ENCODE measurements around the gene DRC1. TPM values are rescaled to one million over a fixed set of nuclear protein-coding genes. Genes with fewer than 3 reads are reported as not detected.

Gene DRC1
- total RNA-seq, 2 donors from 2014 or later = not detected

GRCh38 chr2:26495705-26496297 lies 94.1 kb downstream of the DRC1 start:
- ATAC-seq (no peak), DNase-seq (ENCODE audit: low spot score) (no peak)
- no peak overlapping the region for H3K4me3 Mint-ChIP-seq
- no peaks in the 10 kb centered on the region for H3K4me1 Mint-ChIP-seq (ENCODE audit: low read depth in 2 of 2)
- H3K9me3 Mint-ChIP-seq = no peaks in the 10 kb centered on the region
- peaks cover 6 to 11% of the 10 kb centered on the region in 2 donors for H3K27me3 Mint-ChIP-seq
- H3K27ac Mint-ChIP-seq = no peak overlapping the region
- no peaks in the 10 kb centered on the region for H3K36me3 Mint-ChIP-seq

- no peak for DNase-seq (ENCODE audit: low spot score)
- H3K4me3 Mint-ChIP-seq = no peak overlapping the region
- peaks cover 0 to 8% of the 10 kb centered on the region in 2 donors for H3K4me1 Mint-ChIP-seq (ENCODE audit: low read depth in 2 of 2)
These were observed 98.7 kb downstream of the DRC1 start for GRCh38 chr2:26500406-26500805.

GRCh38 chr2:26503231-26503880 lies 101.6 kb downstream of the DRC1 start:
- Mint-ChIP-seq H3K4me3 (peak overlapping the region; percentile 48), H3K36me3 (no peaks in the 10 kb centered on the region), H3K9me3 (no peaks in the 10 kb centered on the region), H3K4me1 (ENCODE audit: low read depth in 2 of 2) (peaks cover 0 to 8% of the 10 kb centered on the region in 2 donors), H3K27me3 (peaks cover 6 to 21% of the 10 kb centered on the region in 2 donors), H3K27ac (no peak overlapping the region)
- peak; percentile 78 for DNase-seq (ENCODE audit: low spot score)
- ATAC-seq = peak; percentile 92 to 93

More at GRCh38 chr2:26500406-26500805, 98.7 kb downstream of the DRC1 start:
- peaks cover 6 to 25% of the 10 kb centered on the region in 2 donors for H3K27me3 Mint-ChIP-seq
- no peaks in the 10 kb centered on the region for H3K36me3 Mint-ChIP-seq
- H3K27ac Mint-ChIP-seq = no peak overlapping the region
- H3K9me3 Mint-ChIP-seq = no peaks in the 10 kb centered on the region
- ATAC-seq = no peak

DNA sequence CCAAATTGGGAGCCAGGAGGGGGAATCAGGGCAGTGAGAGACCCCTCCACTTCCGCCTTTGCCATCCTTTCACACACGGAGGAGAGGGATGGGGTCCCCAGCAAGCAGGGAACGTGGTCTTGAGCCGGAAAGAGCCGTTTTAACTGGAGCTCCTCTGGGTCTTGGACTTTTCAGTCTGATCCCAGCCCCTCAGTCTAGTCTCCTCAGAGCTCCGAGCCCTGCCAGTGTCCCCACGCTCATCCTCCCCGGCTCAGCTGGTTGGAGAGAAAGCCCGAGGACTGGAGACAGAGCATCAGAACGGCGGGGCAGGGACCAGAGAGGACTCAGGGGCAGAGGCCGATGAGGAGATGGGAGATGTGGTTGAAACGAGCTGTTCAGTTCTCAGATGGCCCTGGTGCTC lies 102.3 kb downstream of the DRC1 start:
- Mint-ChIP-seq H3K4me1 (ENCODE audit: low read depth in 2 of 2) (peaks cover 0 to 8% of the 10 kb centered on the region in 2 donors), H3K36me3 (no peaks in the 10 kb centered on the region), H3K27me3 (peaks cover 3 to 16% of the 10 kb centered on the region in 2 donors), H3K4me3 (peak overlapping the region; percentile 48), H3K27ac (no peak overlapping the region), H3K9me3 (no peaks in the 10 kb centered on the region)
- DNase-seq (ENCODE audit: low spot score) (no peak), ATAC-seq (no peak)

GRCh38 chr2:26506279-26506678 lies 104.6 kb downstream of the DRC1 start:
- Mint-ChIP-seq H3K36me3 (no peaks in the 10 kb centered on the region), H3K27me3 (peaks cover 0 to 16% of the 10 kb centered on the region in 2 donors)

More at GRCh38 chr2:26506279-26506678, 104.6 kb downstream of the DRC1 start:
- H3K27ac Mint-ChIP-seq = no peak overlapping the region
- H3K4me3 Mint-ChIP-seq = no peak overlapping the region
- peaks cover 0 to 8% of the 10 kb centered on the region in 2 donors for H3K4me1 Mint-ChIP-seq (ENCODE audit: low read depth in 2 of 2)
- no peak for DNase-seq (ENCODE audit: low spot score)
- no peaks in the 10 kb centered on the region for H3K9me3 Mint-ChIP-seq
- no peak for ATAC-seq

Other genes starting within 250 kb of the DRC1 start
- gene GAREM2, start 228.8 kb upstream of the DRC1 start, total RNA-seq = 1 to 10 TPM; 4.1 TPM
- 100 to 1,000 TPM in 1 of 2 donors, 10 to 100 TPM in 1; 80.4 to 108 TPM for gene HADHA, start 157.3 kb upstream of the DRC1 start, total RNA-seq
- gene HADHB, start 157.0 kb upstream of the DRC1 start, total RNA-seq = 10 to 100 TPM; 49.1 to 58.1 TPM
- 10 to 100 TPM; 38.5 to 64.0 TPM for gene SELENOI, start 55.8 kb upstream of the DRC1 start, total RNA-seq
- gene ADGRF3, start 55.1 kb upstream of the DRC1 start, total RNA-seq = 1 to 10 TPM; 2.1 to 7.4 TPM
- gene OTOF, start 76.2 kb downstream of the DRC1 start, total RNA-seq = under 1 TPM; 0.50 to 0.57 TPM
- not detected for gene CIB4, start 239.4 kb downstream of the DRC1 start, total RNA-seq